HEK293T (cell line): ENCODE measurements around the gene CPNE4.

Source experiments
- CTCF ChIA-PET: fragments of 350-600 bp; formaldehyde crosslinking; extraction: SDS; loops from one replicate; lab custom pipeline; 2021; ENCODE audit warnings: antibody characterized with exemption, inconsistent platforms; lab: Yijun Ruan, JAX
- POLR2A ChIA-PET: fragments of 350-600 bp; formaldehyde crosslinking; extraction: SDS; loops from one replicate; lab custom pipeline; 2020; ENCODE audit warnings: antibody characterized with exemption, inconsistent platforms; lab: Yijun Ruan, JAX
- DNase-seq: peaks from one replicate; pipeline ENCODE4 v3.0.0; 2012; ENCODE audit warnings: mixed read lengths; ENCODE audit errors: extremely low spot score
- ARNT ChIP-seq: fragments of 450-650 bp; IDR thresholded peaks from 2 replicates; pipeline ENCODE4 v1.6.1; 2017; ENCODE audit warnings: mild to moderate bottlenecking
- BHLHE40 ChIP-seq: fragments of 450-650 bp; IDR thresholded peaks from 2 replicates; pipeline ENCODE4 v1.6.1; 2016; ENCODE audit warnings: mild to moderate bottlenecking, moderate library complexity, borderline replicate concordance
- CTBP1 ChIP-seq: fragments of 450-650 bp; IDR thresholded peaks from 2 replicates; pipeline ENCODE4 v1.6.1; 2016; ENCODE audit warnings: borderline replicate concordance
- ELF4 ChIP-seq: fragments of 450-650 bp; IDR thresholded peaks from 2 replicates; pipeline ENCODE4 v1.6.1; 2017; ENCODE audit warnings: antibody characterized with exemption
- FOXA1 ChIP-seq: fragments of 450-650 bp; IDR thresholded peaks from 2 replicates; pipeline ENCODE4 v1.6.1; 2016; ENCODE audit warnings: mild to moderate bottlenecking
- FOXK2 ChIP-seq: fragments of 450-650 bp; IDR thresholded peaks from 2 replicates; pipeline ENCODE4 v1.6.1; 2016; ENCODE audit warnings: mild to moderate bottlenecking
- FOXM1 ChIP-seq: fragments of 450-650 bp; IDR thresholded peaks from 2 replicates; pipeline ENCODE4 v1.6.1; 2017; ENCODE audit warnings: mild to moderate bottlenecking, borderline replicate concordance
- HDGF ChIP-seq: fragments of 450-650 bp; IDR thresholded peaks from 2 replicates; pipeline ENCODE4 v1.6.1; 2017; ENCODE audit warnings: antibody characterized with exemption, borderline replicate concordance
- L3MBTL2 ChIP-seq: fragments of 450-650 bp; conservative IDR thresholded peaks from 2 replicates; pipeline ENCODE4 v1.6.1; 2016; ENCODE audit warnings: mild to moderate bottlenecking
- LEF1 ChIP-seq: fragments of 450-650 bp; IDR thresholded peaks from 2 replicates; pipeline ENCODE4 v1.6.1; 2017; ENCODE audit warnings: mild to moderate bottlenecking, borderline replicate concordance
- NFRKB ChIP-seq: fragments of 450-650 bp; IDR thresholded peaks from 2 replicates; pipeline ENCODE4 v1.6.1; 2016; ENCODE audit warnings: mild to moderate bottlenecking, moderate library complexity
- PKNOX1 ChIP-seq: fragments of 450-650 bp; IDR thresholded peaks from 2 replicates; pipeline ENCODE4 v1.6.1; 2016
- SP1 ChIP-seq: fragments of 450-650 bp; IDR thresholded peaks from 2 replicates; pipeline ENCODE4 v1.6.1; 2017
- SUZ12 ChIP-seq: fragments of 450-650 bp; IDR thresholded peaks from 2 replicates; pipeline ENCODE4 v1.6.1; 2016; ENCODE audit warnings: mild to moderate bottlenecking
- TARDBP ChIP-seq: fragments of 450-650 bp; IDR thresholded peaks from 2 replicates; pipeline ENCODE4 v1.6.1; 2016
- ZNF384 ChIP-seq: fragments of 450-650 bp; IDR thresholded peaks from 2 replicates; pipeline ENCODE4 v1.6.1; 2016

CPNE4 gene

GRCh38 chr3:131530388-131530787, 504.4 kb downstream of the CPNE4 start:
- CTCF ChIA-PET: no interaction called here
- POLR2A ChIA-PET: no interaction called here
- no peak for DNase-seq
- TF ChIP-seq L3MBTL2 (no peak), SUZ12 (no peak), TARDBP (no peak), ARNT (no peak), SP1 (no peak), HDGF (no peak), FOXM1 (no peak), FOXK2 (no peak), BHLHE40 (no peak), ZNF384 (no peak), PKNOX1 (no peak), FOXA1 (no peak), NFRKB (no peak)

GRCh38 chr3:131526801-131527347, 507.9 kb downstream of the CPNE4 start:
- ChIA-PET POLR2A (no interaction called here), CTCF (no interaction called here)
- no peak for DNase-seq
- TF ChIP-seq HDGF: no peak
- TF ChIP-seq SUZ12: no peak
- no peak for TF ChIP-seq ZNF384
- TF ChIP-seq PKNOX1: no peak
- TF ChIP-seq FOXA1: no peak
- no peak for TF ChIP-seq ARNT

GRCh38 chr3:131518680-131519079, 516.1 kb downstream of the CPNE4 start:
- CTCF ChIA-PET: no interaction called here
- TF ChIP-seq LEF1 (no peak), ZNF384 (no peak), ELF4 (no peak), SUZ12 (no peak), PKNOX1 (no peak), TARDBP (no peak), NFRKB (no peak), CTBP1 (no peak), L3MBTL2 (no peak), FOXK2 (no peak), FOXA1 (no peak), ARNT (no peak), HDGF (no peak), SP1 (no peak), BHLHE40 (no peak)

GRCh38 chr3:131505421-131505820, 529.4 kb downstream of the CPNE4 start:
- TF ChIP-seq ELF4: no peak
- ChIA-PET POLR2A (no interaction called here), CTCF (no interaction called here)
- no peak for DNase-seq

More at GRCh38 chr3:131518680-131519079, 516.1 kb downstream of the CPNE4 start:
- DNase-seq: no peak
- POLR2A ChIA-PET: no interaction called here

- POLR2A ChIA-PET: no interaction called here
- CTCF ChIA-PET: no interaction called here
- DNase-seq: peak; percentile 13
- TF ChIP-seq SUZ12 (no peak), ARNT (no peak), ZNF384 (no peak), FOXK2 (no peak)
Measured at GRCh38 chr3:131503320-131503635, 531.5 kb downstream of the CPNE4 start.

GRCh38 chr3:131502530-131503319, 532.1 kb downstream of the CPNE4 start, which contains the start of gene MRPL3:
Gene MRPL3 (minus strand): TSS chr3:131502971. CDS start chr3:131502821, 150 bp downstream.
- peak; percentile 90 for TF ChIP-seq NFRKB
- TF ChIP-seq FOXM1: no peak; the same call in 1 of the 2 replicates
- TF ChIP-seq L3MBTL2: peak; percentile 96
- TF ChIP-seq ELF4: peak; percentile 55
- TF ChIP-seq CTBP1: peak; percentile 77
- CTCF ChIA-PET: no interaction called here
- POLR2A ChIA-PET: no interaction called here
- peak; percentile 83 for DNase-seq

GRCh38 chr3:131501949-131502348, 532.9 kb downstream of the CPNE4 start:
- POLR2A ChIA-PET: interaction anchor here (0.6 kb wide), 1 partner anchor 527 kb away, joined by 3 read pairs; no protein-coding TSS in a partner anchor
- DNase-seq: no peak
- CTCF ChIA-PET: no interaction called here
- TF ChIP-seq CTBP1: no peak
- no peak for TF ChIP-seq ZNF384
- TF ChIP-seq ARNT: no peak
- no peak for TF ChIP-seq TARDBP
- TF ChIP-seq BHLHE40: no peak
